Natural killer cell (primary cell): ENCODE data around the gene VEGFA. TPM values are rescaled to one million over a fixed set of nuclear protein-coding genes. Genes with fewer than 3 reads are reported as not detected.

Experiments used
- ATAC-seq, 3 donors: fragments of 150-1000 bp in 2 of 3; fragments of 200-7000 bp in 1 of 3; cut with Tn5 transposase; 1 replicate in 1 of 3; 2 replicates in 2 of 3; pipeline ENCODE4 v1.10.0; 2021; ENCODE audit warnings: mild to moderate bottlenecking in 2 of 3, moderate library complexity in 2 of 3
- DNase-seq, 2 donors: peaks; one replicate each; pipeline versions ENCODE4 v3.0.0 to v3.0.0-alpha.2; 2013 to 2021; ENCODE audit warnings: mixed read lengths in 1 of 2
- H3K27ac ChIP-seq: one replicate; pipeline ENCODE4 v1.5.1; 2013; ENCODE audit warnings: mild to moderate bottlenecking, low read length
- H3K27me3 ChIP-seq: one replicate; pipeline ENCODE4 v1.6.1; 2013; ENCODE audit warnings: low read length; ENCODE audit not compliant: control insufficient read depth, insufficient read depth
- H3K36me3 ChIP-seq: one replicate; pipeline ENCODE4 v1.6.1; 2013; ENCODE audit warnings: low read length; ENCODE audit not compliant: control insufficient read depth, insufficient read depth
- H3K4me1 ChIP-seq: one replicate; pipeline ENCODE4 v1.6.1; 2013; ENCODE audit warnings: low read length; ENCODE audit not compliant: control insufficient read depth, insufficient read depth
- H3K4me3 ChIP-seq: one replicate; pipeline ENCODE4 v1.5.1; 2013; ENCODE audit warnings: low read length
- H3K9me3 ChIP-seq: one replicate; pipeline ENCODE4 v1.6.1; 2013; ENCODE audit warnings: low read length; ENCODE audit not compliant: control insufficient read depth, insufficient read depth
- H3K27ac Mint-ChIP-seq, 2 donors: one replicate each; pipeline ENCODE4 v1.8.0; 2022; ENCODE audit warnings: mild to moderate bottlenecking in 2 of 2, mixed read lengths in 2 of 2, moderate library complexity in 1 of 2
- H3K27me3 Mint-ChIP-seq, 2 donors: one replicate each; pipeline ENCODE4 v1.8.0; 2022; ENCODE audit warnings: low read depth in 2 of 2, mixed read lengths in 2 of 2
- H3K36me3 Mint-ChIP-seq: one replicate; pipeline ENCODE4 v1.8.0; 2022; ENCODE audit warnings: mixed read lengths
- H3K4me1 Mint-ChIP-seq, 2 donors: one replicate each; pipeline ENCODE4 v1.8.0; 2022; ENCODE audit warnings: mixed read lengths in 2 of 2
- H3K4me3 Mint-ChIP-seq: one replicate; pipeline ENCODE4 v1.8.0; 2022; ENCODE audit warnings: mild to moderate bottlenecking, moderate library complexity, mixed read lengths
- H3K9me3 Mint-ChIP-seq, 2 donors: one replicate each; pipeline ENCODE4 v1.8.0; 2022; ENCODE audit warnings: mixed read lengths in 2 of 2
- CTCF ChIP-seq: fragments of 200-600 bp; IDR thresholded peaks from one replicate; pipeline ENCODE4 v1.8.0; 2022; ENCODE audit warnings: antibody characterized with exemption
- WGBS: methylation state at CpG from one replicate; pipeline ENCODE4 v1.1.7; 2013; ENCODE audit warnings: missing lambda C conversion rate; ENCODE audit not compliant: insufficient coverage; 5-methylcytosine and 5-hydroxymethylcytosine counted together
- intact Hi-C: fragments of 100-400 bp; cut with micrococcal nuclease; formaldehyde crosslinking; loops from one replicate; pipeline ENCODE4 v1.14.2; 2022
- total RNA-seq, 4 donors: library from RNA; stranded (reverse); fragments of 120-200 nt in 1 of 4; gene quantifications; one replicate each; pipeline versions ENCODE4 v1.2.3 to v1.2.4, GENCODE V29; 2013 to 2022

VEGFA gene
- total RNA-seq, 3 donors from 2014 or later (not counting 1 experiment from before 2014, with no cell fraction given): 3.6 to 27.5 (median 3.7) TPM

GRCh38 chr6:43759136-43759906, 10.7 kb upstream of the VEGFA start:
- no peak overlapping the region for H3K4me3 Mint-ChIP-seq
- Histone ChIP-seq H3K9me3 (no peaks in the 10 kb centered on the region), H3K27me3 (no peaks in the 10 kb centered on the region), H3K36me3 (no peaks in the 10 kb centered on the region), H3K4me3 (no peak overlapping the region), H3K27ac (no peak overlapping the region), H3K4me1 (no peaks in the 10 kb centered on the region)
- H3K27me3 Mint-ChIP-seq: peaks cover 5 to 9% of the 10 kb centered on the region in 2 donors
- no peaks in the 10 kb centered on the region for H3K9me3 Mint-ChIP-seq
- 85% methylated on average over 5 of the region's 7 CpGs for WGBS
- DNase-seq (no peak), ATAC-seq (no peak)
- no peaks in the 10 kb centered on the region for H3K4me1 Mint-ChIP-seq
- no peak for TF ChIP-seq CTCF
- intact Hi-C loops: no loop called here
- H3K36me3 Mint-ChIP-seq: no peaks in the 10 kb centered on the region
- no peak overlapping the region for H3K27ac Mint-ChIP-seq

DNA sequence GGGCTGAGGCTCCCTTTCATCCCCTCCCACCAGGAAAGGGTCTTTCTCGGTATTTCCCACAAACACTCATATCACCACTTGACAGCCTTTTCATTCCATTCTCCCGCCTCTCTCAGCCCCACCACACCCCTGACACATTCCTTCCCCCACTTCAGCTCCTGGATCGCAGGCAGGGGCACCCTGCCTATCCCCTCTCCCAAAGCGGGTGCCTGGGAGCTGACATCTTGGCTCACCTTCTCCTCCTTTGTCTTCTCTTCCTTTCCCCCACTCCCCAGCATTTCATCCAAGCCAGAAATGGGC, 10.2 kb upstream of the VEGFA start:
- H3K4me3 Mint-ChIP-seq: no peak overlapping the region
- H3K27me3 Mint-ChIP-seq: peaks cover 8 to 9% of the 10 kb centered on the region in 2 donors
- TF ChIP-seq CTCF: no peak
- H3K9me3 Mint-ChIP-seq: no peaks in the 10 kb centered on the region
- H3K36me3 ChIP-seq: no peaks in the 10 kb centered on the region
- no peaks in the 10 kb centered on the region for H3K9me3 ChIP-seq
- no peaks in the 10 kb centered on the region for H3K27me3 ChIP-seq
- DNase-seq (no peak), ATAC-seq (no peak)
- intact Hi-C loops: no loop called here
- WGBS: 83% methylated on average over 4 of the region's 4 CpGs
- H3K36me3 Mint-ChIP-seq: no peaks in the 10 kb centered on the region
- H3K27ac Mint-ChIP-seq: no peak overlapping the region
- H3K4me1 Mint-ChIP-seq: no peaks in the 10 kb centered on the region
- no peak overlapping the region for H3K4me3 ChIP-seq
- no peak overlapping the region for H3K27ac ChIP-seq
- H3K4me1 ChIP-seq: no peaks in the 10 kb centered on the region

DNA sequence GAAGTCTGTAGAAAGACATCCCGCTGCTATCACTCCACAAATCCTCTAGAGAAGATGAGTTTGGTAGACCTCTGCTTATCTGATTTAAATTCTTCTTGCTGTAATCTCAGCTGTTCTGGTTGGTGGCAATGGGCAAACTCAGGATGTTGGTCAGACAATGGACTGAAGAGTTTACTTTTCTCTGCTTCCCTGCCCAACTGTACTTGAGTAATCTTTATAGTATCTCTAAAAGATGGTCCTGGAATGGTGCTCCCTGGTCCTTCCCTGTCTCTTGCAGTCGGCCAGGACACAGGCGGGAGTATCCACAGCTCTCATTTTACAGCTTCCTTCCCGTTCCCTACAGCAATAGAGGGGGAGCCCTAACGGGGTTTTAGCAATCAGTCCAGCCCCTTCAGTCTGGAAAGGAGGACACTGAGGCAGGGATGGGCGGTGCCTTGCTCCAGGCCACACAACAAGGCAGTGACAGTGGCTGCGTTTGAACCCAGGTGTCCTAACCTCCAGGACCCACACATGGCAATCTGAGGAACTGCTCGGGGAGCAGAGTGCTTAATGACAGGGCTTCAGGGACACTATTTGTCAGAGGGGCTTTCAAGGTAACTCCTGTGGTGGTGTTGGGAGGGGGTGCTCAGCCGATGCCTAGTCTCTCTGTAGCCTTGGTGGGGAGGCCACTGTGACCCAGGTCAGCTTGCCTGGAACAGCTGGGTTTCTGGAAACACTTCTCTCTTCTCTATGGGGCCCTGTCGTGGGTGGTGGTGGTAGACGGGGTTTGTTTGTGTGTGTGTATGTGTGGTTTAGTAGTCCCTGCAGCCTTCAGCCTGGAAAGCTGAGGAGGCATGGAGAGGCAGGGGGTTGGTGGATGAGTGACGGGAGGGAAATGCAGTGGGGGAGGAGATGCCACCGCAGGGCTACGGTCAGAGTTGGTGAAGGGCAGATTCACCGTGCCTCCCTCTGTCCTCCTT, 9.5 kb upstream of the VEGFA start:
- H3K27me3 Mint-ChIP-seq: peaks cover 9 to 10% of the 10 kb centered on the region in 2 donors
- 84% methylated on average over 15 of the region's 15 CpGs for WGBS
- H3K9me3 Mint-ChIP-seq: no peaks in the 10 kb centered on the region

More for the DNA sequence above, 9.5 kb upstream of the VEGFA start:
- H3K4me3 ChIP-seq: no peak overlapping the region
- intact Hi-C loops: no loop called here
- Mint-ChIP-seq H3K4me3 (no peak overlapping the region), H3K27ac (no peak overlapping the region), H3K4me1 (no peaks in the 10 kb centered on the region), H3K36me3 (no peaks in the 10 kb centered on the region)
- no peaks in the 10 kb centered on the region for H3K27me3 ChIP-seq
- no peak overlapping the region for H3K27ac ChIP-seq
- no peak for TF ChIP-seq CTCF
- ATAC-seq (no peak), DNase-seq (no peak)
- H3K36me3 ChIP-seq: no peaks in the 10 kb centered on the region
- H3K4me1 ChIP-seq: no peaks in the 10 kb centered on the region
- no peaks in the 10 kb centered on the region for H3K9me3 ChIP-seq
